GM21528 (cell line): ENCODE data around the gene TOLLIP.

Experiments used
- ATAC-seq: cut with Tn5 transposase; IDR thresholded peaks from one replicate; pipeline ENCODE4 v1.9.1; 2021; ENCODE audit warnings: mild to moderate bottlenecking, moderate library complexity; ENCODE audit not compliant: unreplicated experiment, low FRiP score

Gene TOLLIP

GRCh38 chr11:1224491-1225385, 84.7 kb downstream of the TOLLIP start:
- ATAC-seq, result no peak
